HG02840 (cell line): ENCODE measurements around the gene TNFAIP8L1.

Experiments used
- ATAC-seq: cut with Tn5 transposase; IDR thresholded peaks from one replicate; pipeline ENCODE4 v1.9.1; 2021; ENCODE audit warnings: mild to moderate bottlenecking, moderate library complexity, moderate number of reproducible peaks; ENCODE audit not compliant: unreplicated experiment, low FRiP score

TNFAIP8L1 gene

DNA sequence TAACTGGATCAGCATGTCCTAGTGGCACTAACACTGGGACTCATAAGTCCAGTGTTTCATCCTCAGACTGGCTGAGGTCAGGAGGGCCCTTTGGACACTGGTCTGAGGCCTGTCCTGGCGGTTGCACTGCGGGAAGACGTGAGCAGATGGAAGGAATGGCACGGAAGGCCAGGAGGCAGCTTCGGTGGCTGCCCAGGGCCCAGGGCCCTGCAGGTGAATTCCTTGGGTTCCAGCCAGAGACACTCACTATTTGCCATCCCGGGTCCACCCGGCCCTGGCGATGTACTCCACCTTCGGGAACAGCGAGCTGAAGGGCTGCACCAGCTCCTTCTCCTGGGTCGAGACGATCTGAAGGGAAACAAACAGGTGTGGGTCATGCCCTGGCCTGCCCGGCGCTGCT, 58.0 kb downstream of the TNFAIP8L1 start:
- ATAC-seq, result no peak

DNA sequence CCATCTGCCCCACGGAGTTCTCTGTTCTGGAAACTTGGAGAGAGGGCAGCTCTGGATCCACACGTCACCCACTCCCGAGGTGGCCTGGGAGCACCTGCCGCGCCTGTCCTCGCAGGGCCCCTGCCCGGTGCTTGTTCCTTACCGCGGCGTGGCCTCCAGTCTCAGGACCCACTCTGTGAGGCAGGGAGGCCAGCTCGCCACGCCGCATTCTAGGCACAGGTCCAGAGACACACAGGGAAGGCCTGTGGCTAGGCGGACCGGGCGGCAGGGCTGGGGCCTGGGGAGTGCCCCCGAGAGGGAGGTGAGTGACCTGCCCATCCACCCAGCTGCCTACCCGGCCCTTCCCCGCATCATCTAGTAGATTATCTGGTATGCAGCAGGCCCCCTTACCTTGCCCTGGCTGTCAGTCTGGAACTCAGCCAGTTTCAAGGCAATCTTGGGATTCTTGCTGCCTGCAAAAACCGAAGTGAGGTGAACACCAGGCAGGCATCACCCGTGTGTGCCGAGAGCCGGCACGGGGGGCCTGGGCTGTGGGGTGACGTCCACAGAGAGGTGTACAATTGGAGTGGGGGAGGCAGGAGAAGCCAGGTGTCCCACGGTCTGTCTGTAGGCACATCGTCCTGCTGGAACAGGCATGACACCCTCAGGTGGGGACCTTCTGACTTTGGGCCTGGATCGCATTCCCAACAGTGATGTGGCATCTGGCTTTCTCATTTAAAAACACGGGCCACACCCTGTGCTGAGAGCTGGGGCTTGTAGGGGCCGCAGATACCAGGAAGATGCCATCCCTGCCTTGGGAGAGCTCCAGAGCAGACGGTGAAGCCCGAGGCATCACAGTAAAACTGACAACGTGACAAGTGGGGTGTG, 60.7 kb downstream of the TNFAIP8L1 start:
- ATAC-seq, result no peak

DNA sequence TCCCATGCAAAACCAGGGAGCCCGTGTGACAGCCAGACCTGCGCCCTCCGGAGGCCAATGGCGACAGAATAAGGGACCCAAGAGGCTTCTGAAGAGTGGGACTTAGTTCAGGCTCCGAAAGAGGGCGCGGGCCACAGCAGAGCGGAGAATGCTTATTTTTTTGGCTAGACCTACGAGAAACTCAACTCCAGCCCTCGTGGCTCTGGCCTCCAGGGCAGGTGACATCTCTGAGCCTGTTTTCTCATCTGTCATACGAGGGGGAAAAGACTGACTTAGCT, 61.3 kb downstream of the TNFAIP8L1 start:
- ATAC-seq, result no peak

DNA sequence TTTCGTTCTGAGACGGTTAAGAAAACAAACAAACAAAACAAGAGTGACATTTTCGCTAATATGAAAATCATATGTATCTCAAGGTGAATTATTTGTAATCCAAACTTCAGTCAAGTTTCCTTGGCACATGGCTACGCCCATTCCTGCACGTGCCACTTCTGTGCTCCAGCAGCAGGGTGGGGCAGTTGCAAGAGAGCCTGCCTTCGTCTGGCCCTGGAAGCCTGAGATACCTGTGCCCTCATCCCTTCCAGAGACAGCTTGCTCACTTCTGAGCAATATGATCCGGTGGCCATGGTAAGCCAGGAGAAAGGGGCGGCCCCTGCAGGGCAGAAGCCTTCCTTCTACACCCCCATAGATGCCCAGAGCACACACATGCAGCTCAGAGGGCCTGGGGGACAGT, 62.2 kb downstream of the TNFAIP8L1 start:
- ATAC-seq, result no peak

DNA sequence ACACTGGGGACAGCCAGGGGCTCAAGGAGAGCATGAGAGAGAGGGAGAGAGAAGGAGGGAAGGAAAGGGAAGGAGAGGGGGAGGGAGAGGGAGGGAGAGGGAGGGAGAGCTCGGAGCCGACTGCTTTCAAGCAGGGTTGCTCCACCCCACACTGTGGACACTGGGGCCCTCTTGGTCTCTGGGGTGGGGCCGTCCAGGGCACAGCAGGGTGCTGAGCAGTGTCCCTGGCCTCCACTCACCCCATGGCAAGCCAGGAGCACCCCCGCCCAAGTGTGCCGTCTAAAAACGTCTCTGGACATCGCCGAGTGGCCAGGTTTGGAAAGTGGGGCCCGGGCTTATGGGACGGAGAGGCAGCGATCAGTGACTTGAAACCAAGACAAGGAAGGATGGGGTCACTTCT, 63.4 kb downstream of the TNFAIP8L1 start:
- no peak for ATAC-seq

DNA sequence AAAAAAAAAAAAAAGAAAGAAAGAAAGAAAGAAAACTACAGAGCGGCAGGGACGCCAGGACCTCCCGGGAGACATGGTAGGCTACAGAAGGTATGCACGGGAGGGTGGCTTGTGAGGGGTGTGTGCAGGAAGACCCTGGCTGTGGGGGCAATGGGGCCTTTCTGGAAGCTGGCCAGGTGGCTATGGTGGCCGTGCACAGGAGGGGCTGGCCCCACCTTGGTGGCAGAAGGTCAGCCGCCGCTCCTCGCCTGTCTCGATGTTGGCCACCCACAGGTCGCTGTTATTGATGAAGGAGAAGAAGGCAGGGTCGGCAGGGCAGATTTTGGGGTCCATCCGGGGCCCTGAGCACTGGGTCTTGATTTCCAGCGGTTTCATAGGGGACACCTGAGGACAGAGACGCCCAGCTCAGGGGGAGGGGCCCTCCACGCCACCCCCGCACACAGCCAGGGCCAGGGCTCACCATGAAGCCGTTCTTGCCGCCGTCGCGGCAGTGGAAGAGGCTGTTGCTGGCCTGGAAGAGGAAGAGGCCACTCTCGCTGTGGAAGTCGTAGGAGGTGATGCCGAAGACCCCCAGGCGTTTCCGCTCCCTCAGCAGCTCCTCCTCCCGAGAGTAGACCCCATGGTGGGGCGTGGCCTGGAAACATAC, 64.5 kb downstream of the TNFAIP8L1 start:
- ATAC-seq, result no peak

DNA sequence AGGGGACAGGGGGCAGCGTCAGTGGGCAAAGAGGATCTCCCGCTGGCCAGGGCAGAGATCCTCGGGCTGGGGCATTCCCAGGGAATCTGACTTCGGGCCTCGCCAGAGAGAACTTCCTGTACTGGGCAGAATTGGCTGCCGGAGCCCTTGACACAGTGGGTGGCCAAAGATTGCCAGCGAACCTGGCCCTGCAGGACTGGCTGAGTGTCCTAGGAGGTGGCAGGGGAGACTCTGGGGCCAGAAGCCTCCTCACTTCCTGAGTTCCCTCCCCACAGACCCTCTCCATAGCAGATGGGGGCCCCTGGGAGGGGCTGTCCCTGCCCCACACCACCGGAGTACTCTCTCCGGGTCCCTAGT, 65.0 kb downstream of the TNFAIP8L1 start:
- no peak for ATAC-seq
